CD4-positive, alpha-beta T cell treated with Interleukin-1 beta for 1 hour (primary cell): ENCODE data around the gene DEPDC7.
"Not testable (repeated sequence)": the region's sequence is repeated elsewhere in the genome, so short reads cannot be mapped to it uniquely, and the experiment has no call there.

Experiments used
- DNase-seq, 2 donors: peaks; one replicate each; pipeline ENCODE4 v3.0.0-alpha.2; 2020 to 2022

Gene DEPDC7

GRCh38 chr11:33015621-33016551 lies at the start of gene DEPDC7:
DEPDC7 (plus strand) TSS chr11:33015878; CDS start chr11:33015956, 78 bp downstream.
- peak; percentile 76 to 84 for DNase-seq

- no peak for DNase-seq
Observed at GRCh38 chr11:32968541-32968940, 47.1 kb upstream of the DEPDC7 start.

- not testable (repeated sequence) for DNase-seq
Observed at GRCh38 chr11:32972233-32972632, 43.4 kb upstream of the DEPDC7 start.

DNA sequence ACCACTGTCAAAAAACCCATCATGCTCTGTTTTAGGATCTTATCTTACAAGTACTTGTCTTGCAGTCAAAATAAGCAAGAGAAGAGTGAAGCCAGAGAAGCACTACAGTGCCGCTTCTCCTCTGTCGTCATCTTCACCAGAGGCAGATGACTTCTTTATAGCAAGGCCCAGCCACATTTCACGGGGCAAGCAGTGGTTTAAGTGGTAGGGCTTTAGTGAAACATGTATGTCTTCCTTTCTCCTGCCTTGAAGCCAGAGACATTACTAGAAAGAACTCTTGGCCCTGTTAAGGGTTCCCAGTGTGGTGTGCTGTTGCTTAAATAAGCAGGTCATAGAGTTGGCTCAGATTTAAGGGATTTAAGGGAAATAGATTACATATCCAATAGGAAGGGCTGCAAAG lies 42.9 kb upstream of the DEPDC7 start:
- DNase-seq: no peak

- no peak for DNase-seq
Observed at GRCh38 chr11:32982626-32983025, 33.1 kb upstream of the DEPDC7 start.

- DNase-seq: no peak
Observed at GRCh38 chr11:32983506-32983905, 32.2 kb upstream of the DEPDC7 start.

GRCh38 chr11:32985600-32985999 lies 30.1 kb upstream of the DEPDC7 start:
- DNase-seq: no peak

DNA sequence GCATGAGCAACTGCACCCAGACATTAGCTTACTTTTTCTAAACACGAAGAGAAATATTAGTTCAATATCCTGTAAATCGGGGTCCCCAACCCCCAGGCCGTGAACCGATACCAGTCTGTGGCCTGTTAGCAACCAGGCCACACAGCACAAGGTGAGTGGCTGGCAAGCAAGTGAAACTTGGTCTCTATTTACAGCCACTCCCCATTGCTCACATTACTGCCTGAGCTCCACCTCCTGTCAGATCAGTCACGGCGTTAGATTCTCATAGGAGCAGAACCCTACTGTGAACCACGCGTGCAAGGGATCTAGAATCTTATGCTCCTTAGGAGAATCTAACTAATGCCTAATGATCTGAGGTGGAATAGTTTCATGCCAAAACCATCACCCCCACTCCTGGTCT lies 27.8 kb upstream of the DEPDC7 start:
- no peak for DNase-seq

DNA sequence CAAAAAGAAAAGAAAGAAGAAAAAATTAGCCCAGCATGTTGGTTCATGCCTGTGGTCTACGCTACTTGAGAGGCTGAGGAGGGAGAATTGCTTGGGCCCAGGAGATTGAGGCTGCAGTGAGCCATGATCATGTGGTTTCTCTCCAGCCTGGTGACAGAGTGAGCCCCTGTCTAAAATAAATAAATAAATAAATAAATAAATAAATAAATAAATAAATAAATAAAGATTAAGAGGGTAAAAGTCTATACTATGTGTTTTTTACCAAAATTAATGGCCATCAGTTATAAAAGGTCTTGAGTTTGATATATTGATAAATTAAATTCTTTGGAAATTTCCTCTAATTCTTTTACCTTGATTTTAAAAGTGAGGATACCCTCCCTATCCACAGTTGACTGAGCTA lies 25.2 kb upstream of the DEPDC7 start:
- DNase-seq: no peak

DNA sequence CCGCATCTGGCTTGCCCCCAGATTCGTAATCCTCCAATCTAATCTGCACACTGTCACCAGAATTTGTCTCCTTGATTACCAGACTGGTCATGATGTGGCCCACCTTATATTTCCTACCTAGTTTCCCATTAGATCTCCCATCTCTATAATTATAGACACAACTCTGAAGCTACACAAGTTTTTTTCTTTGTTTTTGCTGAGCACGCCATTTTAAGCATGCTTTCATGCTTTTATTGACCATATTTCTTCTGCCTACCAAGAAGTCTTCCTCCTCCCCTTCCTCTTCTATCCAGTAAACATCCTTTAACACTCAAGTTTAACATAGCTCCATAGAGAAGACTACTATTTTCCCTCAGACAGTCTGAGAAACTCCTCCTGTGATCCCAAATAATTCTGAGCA lies 24.3 kb upstream of the DEPDC7 start:
- DNase-seq: no peak

- DNase-seq: no peak
Observed at GRCh38 chr11:32991898-32992297, 23.8 kb upstream of the DEPDC7 start.

- DNase-seq: no peak
Observed at GRCh38 chr11:33000181-33000580, 15.5 kb upstream of the DEPDC7 start.

GRCh38 chr11:33001281-33001680 lies 14.4 kb upstream of the DEPDC7 start:
- DNase-seq: no peak

DNA sequence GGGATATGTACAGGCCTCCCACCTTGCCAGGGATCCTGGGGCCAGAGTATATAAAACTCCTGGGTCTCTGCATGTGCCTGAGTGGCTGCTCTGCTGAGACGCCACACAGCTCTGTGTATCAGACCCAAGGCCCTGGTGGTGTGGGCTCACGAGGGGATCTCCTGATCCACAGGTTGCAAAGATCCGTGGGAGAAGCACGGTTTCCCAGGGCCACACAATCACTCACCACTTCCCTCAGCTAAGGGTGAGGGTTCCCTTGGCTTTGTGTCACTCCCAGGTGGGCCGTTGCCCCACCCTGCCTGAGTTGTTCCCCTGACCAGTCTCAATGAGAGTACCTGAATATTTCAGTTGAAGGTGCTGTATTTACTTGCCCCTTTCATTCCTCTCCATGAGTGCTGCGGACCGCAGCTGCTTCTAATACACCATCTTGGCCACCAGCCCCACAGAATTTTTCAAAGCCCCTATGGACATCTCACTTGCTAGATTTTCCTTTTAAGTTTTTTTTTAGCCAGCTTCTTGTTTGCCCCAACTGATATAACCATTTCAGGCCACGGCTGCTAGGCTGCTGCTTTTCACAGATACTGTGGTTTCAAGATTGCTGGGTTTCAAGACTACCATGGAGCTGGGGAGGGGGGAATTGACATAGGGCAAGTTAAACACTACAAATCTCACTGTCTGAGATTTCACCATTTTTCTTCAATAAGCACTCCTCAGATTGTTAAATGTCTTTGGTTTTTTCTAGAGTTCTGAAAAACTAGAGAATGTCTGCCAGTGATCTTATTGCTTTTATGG lies 13.7 kb upstream of the DEPDC7 start:
- no peak for DNase-seq

- peak; percentile 12 to 48 for DNase-seq
Observed at GRCh38 chr11:33005175-33005574, 10.5 kb upstream of the DEPDC7 start.

DNA sequence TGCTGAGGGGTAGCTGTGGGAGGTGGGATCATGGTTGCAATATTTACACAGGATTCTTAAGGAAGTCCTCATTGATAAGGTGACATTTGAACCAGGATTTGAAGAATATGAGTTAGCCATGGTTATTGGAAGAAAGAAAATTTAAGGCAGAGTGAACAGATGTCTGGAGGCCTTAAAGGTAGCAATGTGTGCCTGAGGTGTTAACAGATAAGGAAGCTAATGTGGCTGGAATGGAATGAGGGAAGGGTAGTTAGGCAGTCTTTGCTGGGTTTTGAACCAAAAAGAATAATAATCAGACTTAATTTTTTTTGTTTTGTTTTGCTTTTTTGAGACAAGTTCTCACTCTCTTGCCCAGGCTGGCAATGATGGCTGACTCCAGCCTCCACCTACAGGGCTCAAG lies 9.7 kb upstream of the DEPDC7 start:
- DNase-seq: no peak

GRCh38 chr11:33013755-33014154 lies 1.9 kb upstream of the DEPDC7 start:
- no peak for DNase-seq

DNA sequence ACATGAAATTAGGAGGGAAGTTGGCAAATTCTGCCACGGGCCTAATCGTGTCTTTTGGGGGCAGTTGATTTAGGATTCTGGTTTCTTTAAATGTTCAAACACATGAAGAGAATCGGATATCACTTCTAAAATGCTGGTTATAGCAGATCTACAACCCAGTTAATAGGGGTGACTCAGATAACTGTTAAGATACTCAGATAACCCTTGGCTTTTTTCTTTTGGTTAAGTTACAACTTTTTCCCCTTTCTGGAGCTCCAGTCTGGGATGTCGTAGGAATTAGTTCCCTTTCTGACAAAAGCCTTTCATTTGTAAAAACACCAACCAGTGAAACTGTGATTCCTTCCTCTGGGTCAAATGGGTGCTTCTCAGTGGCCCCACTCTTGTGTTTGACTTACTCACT lies 976 bp downstream of the DEPDC7 start:
- DNase-seq: no peak

DNA sequence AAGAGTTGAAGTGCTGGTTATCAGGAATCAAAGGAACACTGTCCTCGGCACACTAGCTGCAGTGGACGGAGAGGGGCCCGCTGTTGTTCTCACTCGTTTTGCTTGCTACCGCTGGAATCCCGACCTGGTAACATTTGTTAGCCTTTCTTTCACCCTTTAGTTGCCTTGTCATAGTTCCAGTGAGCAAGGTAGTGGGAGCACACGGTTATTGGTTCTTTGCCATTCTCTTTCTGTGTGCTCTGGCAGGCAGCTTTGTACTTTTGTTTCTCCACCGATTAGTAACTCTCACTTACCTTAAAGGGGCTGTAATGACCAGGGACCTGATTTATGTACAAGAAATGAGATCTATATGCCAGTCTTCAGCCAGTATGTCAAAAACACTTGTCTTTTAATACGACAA lies 1.8 kb downstream of the DEPDC7 start:
- no peak for DNase-seq

- no peak for DNase-seq
Observed at GRCh38 chr11:33017965-33018364, 2.3 kb downstream of the DEPDC7 start.

DNA sequence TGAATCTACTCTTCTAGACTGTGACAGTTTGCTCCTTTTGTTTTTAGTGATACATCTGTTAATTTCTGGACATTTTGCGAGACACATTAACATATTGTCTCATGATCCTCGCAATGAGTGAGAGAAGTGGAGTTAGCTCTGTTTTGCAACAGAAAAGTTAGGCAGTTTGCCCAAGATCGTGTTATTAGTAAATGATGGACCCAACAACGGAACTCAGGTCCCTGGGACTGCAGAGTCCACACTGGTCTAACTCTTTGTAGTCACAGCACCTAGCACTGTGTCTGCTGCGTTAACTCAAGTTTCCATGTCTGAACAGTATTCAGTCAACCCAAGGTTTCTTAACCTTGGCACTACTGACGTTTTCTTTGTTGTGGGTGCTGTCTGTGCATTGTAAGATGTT lies 3.2 kb downstream of the DEPDC7 start:
- no peak for DNase-seq

- DNase-seq: no peak
Observed at GRCh38 chr11:33021501-33021900, 5.8 kb downstream of the DEPDC7 start.

DNA sequence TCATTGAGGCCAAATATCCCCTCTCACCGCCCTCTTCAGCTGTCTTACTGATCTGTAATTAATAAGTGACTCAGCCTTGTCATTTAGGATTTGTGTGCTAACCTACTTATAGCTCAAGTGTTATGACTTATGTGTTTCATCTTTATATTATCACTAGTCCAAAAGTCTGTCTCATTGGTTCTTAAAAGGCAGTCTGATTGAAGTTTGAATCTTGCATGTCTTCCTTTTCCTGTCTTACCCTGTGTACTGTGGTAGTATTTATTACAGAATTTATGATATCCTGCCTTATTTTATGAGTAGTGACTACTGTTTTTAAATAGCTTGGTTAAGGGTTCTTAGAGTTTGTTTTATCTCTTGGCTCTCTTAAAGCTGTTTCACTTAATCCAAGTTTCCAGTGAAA lies 6.3 kb downstream of the DEPDC7 start:
- DNase-seq: no peak

DNA sequence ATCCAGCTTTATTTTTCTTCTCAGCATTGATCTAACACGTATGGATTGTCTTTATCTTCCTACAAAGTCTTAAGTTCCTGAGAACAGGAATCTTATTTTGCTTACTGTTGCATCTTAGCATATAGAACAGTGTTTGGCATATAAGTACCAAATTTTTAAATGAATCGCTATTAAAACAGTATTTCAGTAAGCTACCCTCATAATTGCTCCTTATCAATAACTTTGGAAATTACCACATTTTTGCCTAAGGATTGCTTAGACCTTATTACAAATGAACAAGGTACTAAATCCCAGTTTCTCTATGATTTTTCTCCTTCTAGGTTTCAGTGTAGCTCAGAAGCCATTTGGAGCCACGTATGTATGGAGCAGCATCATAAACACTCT lies 9.7 kb downstream of the DEPDC7 start:
- DNase-seq: no peak
